T-helper 2 cell treated with Interferon-gamma antibody and Interleukin-4, amounts not matched to agents 5 μg/mL and 100 μg/mL, for 36 hours (primary cell): ENCODE measurements around the gene ELAVL1.

Experiments
- DNase-seq: peaks from one replicate; pipeline ENCODE4 v3.0.0; 2021; ENCODE audit warnings: low spot score
- H3K27ac Mint-ChIP-seq: one replicate; pipeline ENCODE4 v1.8.0; 2021; ENCODE audit warnings: mild to moderate bottlenecking, mixed read lengths
- H3K27me3 Mint-ChIP-seq: one replicate; pipeline ENCODE4 v1.8.0; 2021; ENCODE audit warnings: low read depth, mixed read lengths
- H3K36me3 Mint-ChIP-seq: one replicate; pipeline ENCODE4 v1.8.0; 2021; ENCODE audit warnings: low read depth, mixed read lengths
- H3K4me1 Mint-ChIP-seq: one replicate; pipeline ENCODE4 v1.8.0; 2021; ENCODE audit warnings: low read depth, mixed read lengths
- H3K4me3 Mint-ChIP-seq: one replicate; pipeline ENCODE4 v1.8.0; 2022; ENCODE audit warnings: mild to moderate bottlenecking, moderate library complexity, mixed read lengths
- H3K9me3 Mint-ChIP-seq: one replicate; pipeline ENCODE4 v1.8.0; 2021; ENCODE audit warnings: mixed read lengths

The ELAVL1 gene

DNA sequence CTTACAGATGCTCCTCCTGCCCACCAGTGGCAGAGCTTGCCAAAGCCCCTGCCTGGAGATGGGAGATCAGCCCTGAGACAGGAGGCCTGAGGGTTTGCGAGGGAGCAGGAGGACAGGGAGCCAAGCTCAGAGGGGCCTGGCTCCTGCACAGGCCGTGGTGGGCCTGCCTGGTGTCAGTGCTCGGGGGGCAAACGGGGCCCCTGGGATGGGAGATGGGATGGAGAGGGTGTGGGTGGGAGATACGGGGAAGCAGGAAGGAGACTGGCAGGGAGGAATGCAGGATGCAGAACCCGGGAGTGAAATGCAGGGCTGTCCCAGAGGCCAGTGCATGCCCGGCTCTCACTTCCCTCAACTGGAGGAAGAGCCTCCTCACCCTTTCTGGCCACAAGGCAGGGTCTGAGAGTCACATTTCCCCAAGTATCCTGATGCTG lies 19.9 kb downstream of the ELAVL1 start:
- Mint-ChIP-seq H3K36me3 (peaks cover 35% of the 10 kb centered on the region), H3K4me1 (peaks cover 4% of the 10 kb centered on the region), H3K27ac (no peak overlapping the region), H3K4me3 (no peak overlapping the region), H3K27me3 (no peaks in the 10 kb centered on the region), H3K9me3 (no peaks in the 10 kb centered on the region)
- no peak for DNase-seq

- Mint-ChIP-seq H3K27me3 (no peaks in the 10 kb centered on the region), H3K27ac (no peak overlapping the region), H3K4me3 (no peak overlapping the region), H3K9me3 (no peaks in the 10 kb centered on the region), H3K36me3 (peaks cover 31% of the 10 kb centered on the region), H3K4me1 (peaks cover 4% of the 10 kb centered on the region)
- DNase-seq = no peak
These were observed 21.2 kb downstream of the ELAVL1 start for GRCh38 chr19:7983995-7984837.

- peaks cover 4% of the 10 kb centered on the region for H3K4me1 Mint-ChIP-seq
- no peaks in the 10 kb centered on the region for H3K9me3 Mint-ChIP-seq
- no peak overlapping the region for H3K27ac Mint-ChIP-seq
- no peak for DNase-seq
- no peak overlapping the region for H3K4me3 Mint-ChIP-seq
- no peaks in the 10 kb centered on the region for H3K27me3 Mint-ChIP-seq
- H3K36me3 Mint-ChIP-seq = peaks cover 25% of the 10 kb centered on the region
These were observed 22.0 kb downstream of the ELAVL1 start for GRCh38 chr19:7983286-7983950.

DNA sequence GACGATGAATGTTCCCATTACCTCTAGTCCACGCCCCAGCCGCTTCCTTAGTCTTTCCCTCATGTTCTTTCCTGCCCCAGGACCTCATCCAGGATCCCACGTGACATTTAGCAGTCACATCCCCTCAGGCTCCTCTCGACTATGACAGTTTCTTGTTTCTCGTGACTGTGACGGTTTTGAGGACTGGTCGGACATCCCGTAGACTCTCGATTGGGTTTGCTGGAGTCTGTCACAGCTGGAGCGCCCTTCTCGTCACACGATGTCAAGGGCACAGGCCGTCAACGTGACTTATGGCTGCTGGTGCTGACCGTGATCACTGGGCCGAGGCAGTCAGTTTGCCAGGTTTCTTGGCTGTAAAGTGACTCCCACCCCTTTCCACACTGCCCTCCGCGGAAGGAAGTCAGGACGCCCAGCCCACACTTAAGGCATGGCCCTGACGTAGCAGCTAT lies 22.8 kb downstream of the ELAVL1 start:
- H3K9me3 Mint-ChIP-seq = no peaks in the 10 kb centered on the region
- H3K36me3 Mint-ChIP-seq = peaks cover 18% of the 10 kb centered on the region
- H3K27ac Mint-ChIP-seq = no peak overlapping the region
- no peak overlapping the region for H3K4me3 Mint-ChIP-seq
- peaks cover 2% of the 10 kb centered on the region for H3K4me1 Mint-ChIP-seq
- DNase-seq = no peak
- H3K27me3 Mint-ChIP-seq = no peaks in the 10 kb centered on the region

DNA sequence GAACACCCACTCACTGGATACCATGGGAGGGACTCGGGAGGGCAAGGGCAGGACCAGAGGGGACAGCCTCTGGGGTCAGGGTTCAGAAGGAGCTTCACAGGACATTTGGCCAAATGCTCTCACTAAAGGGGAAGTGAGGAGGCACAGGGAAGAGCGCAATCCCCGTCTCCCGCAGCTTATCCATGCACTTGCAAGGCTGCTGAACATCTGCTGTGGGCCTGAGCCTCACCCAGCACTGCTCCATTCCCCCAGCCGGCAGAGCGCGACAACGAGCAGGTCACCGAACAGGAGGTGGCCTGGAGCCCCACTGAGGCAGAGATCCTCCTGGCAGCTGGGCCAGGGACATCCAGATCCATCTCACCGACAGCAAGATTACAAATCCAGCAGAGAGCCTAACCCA lies 23.3 kb downstream of the ELAVL1 start:
- H3K9me3 Mint-ChIP-seq = no peaks in the 10 kb centered on the region
- no peak for DNase-seq
- peaks cover 15% of the 10 kb centered on the region for H3K36me3 Mint-ChIP-seq
- no peaks in the 10 kb centered on the region for H3K4me1 Mint-ChIP-seq
- no peaks in the 10 kb centered on the region for H3K27me3 Mint-ChIP-seq
- H3K27ac Mint-ChIP-seq = no peak overlapping the region
- no peak overlapping the region for H3K4me3 Mint-ChIP-seq

DNA sequence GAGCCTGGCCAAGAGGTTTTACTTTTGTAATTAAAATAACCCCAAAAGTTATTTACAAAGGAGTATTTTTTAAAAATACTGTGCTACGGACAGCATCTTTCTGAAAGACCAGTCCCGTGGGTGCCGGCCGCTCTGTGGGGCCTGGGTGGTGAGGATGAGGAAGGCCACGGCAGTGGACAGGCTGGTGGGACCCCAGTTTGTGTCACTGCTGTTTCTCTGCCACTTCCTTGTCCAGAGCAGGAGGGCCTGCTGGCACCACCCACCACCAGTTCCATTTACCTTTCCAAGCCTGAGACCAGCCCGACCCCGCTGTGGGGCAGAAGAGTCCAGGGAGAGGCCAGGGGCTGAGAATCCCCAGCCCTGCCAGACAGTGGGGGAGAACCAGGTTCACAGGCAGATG lies 23.8 kb downstream of the ELAVL1 start:
- no peak overlapping the region for H3K27ac Mint-ChIP-seq

GRCh38 chr19:7981199-7981598 lies 24.2 kb downstream of the ELAVL1 start:
- H3K27ac Mint-ChIP-seq = no peak overlapping the region
- H3K4me3 Mint-ChIP-seq = no peak overlapping the region
- H3K9me3 Mint-ChIP-seq = no peaks in the 10 kb centered on the region
- DNase-seq = no peak
- no peaks in the 10 kb centered on the region for H3K4me1 Mint-ChIP-seq
- H3K36me3 Mint-ChIP-seq = peaks cover 12% of the 10 kb centered on the region
- no peaks in the 10 kb centered on the region for H3K27me3 Mint-ChIP-seq

More for the DNA sequence above, 23.8 kb downstream of the ELAVL1 start:
- Mint-ChIP-seq H3K36me3 (peaks cover 14% of the 10 kb centered on the region), H3K9me3 (no peaks in the 10 kb centered on the region), H3K4me3 (no peak overlapping the region), H3K4me1 (no peaks in the 10 kb centered on the region), H3K27me3 (no peaks in the 10 kb centered on the region)
- DNase-seq = no peak

GRCh38 chr19:7980635-7981121 lies 24.8 kb downstream of the ELAVL1 start:
- no peaks in the 10 kb centered on the region for H3K4me1 Mint-ChIP-seq
- no peaks in the 10 kb centered on the region for H3K9me3 Mint-ChIP-seq
- H3K27ac Mint-ChIP-seq = no peak overlapping the region
- H3K27me3 Mint-ChIP-seq = no peaks in the 10 kb centered on the region
- peaks cover 8% of the 10 kb centered on the region for H3K36me3 Mint-ChIP-seq
- no peak for DNase-seq
- no peak overlapping the region for H3K4me3 Mint-ChIP-seq

DNA sequence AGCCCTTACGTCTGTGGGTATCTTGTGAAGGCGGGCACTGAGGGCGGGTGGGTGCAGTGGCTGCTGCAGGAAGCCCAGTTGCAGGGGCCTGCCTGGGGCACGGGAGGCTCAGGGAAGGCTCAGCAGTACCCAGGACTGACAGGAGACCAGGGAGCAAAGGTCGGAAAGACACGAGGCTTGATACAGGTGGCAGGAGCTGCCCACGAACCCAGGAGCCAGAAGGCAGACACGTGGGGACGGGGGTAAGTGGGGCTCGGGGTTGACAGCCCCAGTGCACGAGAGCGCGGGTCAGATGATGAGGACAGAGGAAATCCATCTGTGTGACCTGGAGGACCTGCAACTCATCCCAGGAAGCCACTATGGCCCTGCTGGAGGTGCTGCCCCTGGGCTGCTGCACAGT lies 25.3 kb downstream of the ELAVL1 start:
- Mint-ChIP-seq H3K9me3 (no peaks in the 10 kb centered on the region), H3K27ac (no peak overlapping the region), H3K4me1 (no peaks in the 10 kb centered on the region), H3K4me3 (no peak overlapping the region), H3K36me3 (peaks cover 8% of the 10 kb centered on the region), H3K27me3 (no peaks in the 10 kb centered on the region)
- DNase-seq = no peak

DNA sequence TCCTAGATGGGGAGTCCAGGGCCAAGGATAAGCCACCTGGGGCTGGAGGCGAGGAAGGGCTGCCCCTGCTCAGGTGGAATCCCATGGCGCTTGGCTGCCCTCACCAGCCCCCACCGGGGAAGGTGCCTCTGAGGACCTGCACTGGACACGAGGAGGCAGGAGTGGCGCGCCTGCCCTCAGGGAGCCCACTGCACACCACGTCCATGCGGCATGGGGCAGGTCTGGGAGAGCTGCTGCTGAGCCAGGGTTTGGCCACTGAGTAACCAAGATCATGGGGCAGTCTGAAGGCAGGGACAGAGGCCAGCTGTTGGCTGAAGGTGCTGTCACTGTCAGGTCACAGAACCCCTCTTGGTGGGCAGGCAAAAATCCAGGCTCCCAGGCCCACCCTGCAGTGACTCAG lies 25.9 kb downstream of the ELAVL1 start:
- Mint-ChIP-seq H3K36me3 (peaks cover 8% of the 10 kb centered on the region), H3K4me1 (no peaks in the 10 kb centered on the region), H3K9me3 (no peaks in the 10 kb centered on the region), H3K27me3 (no peaks in the 10 kb centered on the region), H3K4me3 (no peak overlapping the region), H3K27ac (no peak overlapping the region)
- no peak for DNase-seq

- Mint-ChIP-seq H3K27ac (no peak overlapping the region), H3K9me3 (no peaks in the 10 kb centered on the region), H3K36me3 (peaks cover 8% of the 10 kb centered on the region), H3K4me1 (no peaks in the 10 kb centered on the region), H3K27me3 (no peaks in the 10 kb centered on the region), H3K4me3 (no peak overlapping the region)
- no peak for DNase-seq
These were observed 26.4 kb downstream of the ELAVL1 start for GRCh38 chr19:7979011-7979410.

GRCh38 chr19:7978179-7978825 lies 27.1 kb downstream of the ELAVL1 start:
- peaks cover 15% of the 10 kb centered on the region for H3K36me3 Mint-ChIP-seq
- no peaks in the 10 kb centered on the region for H3K4me1 Mint-ChIP-seq
- no peak overlapping the region for H3K4me3 Mint-ChIP-seq
- no peak overlapping the region for H3K27ac Mint-ChIP-seq
- no peak for DNase-seq
- H3K9me3 Mint-ChIP-seq = no peaks in the 10 kb centered on the region
- no peaks in the 10 kb centered on the region for H3K27me3 Mint-ChIP-seq

DNA sequence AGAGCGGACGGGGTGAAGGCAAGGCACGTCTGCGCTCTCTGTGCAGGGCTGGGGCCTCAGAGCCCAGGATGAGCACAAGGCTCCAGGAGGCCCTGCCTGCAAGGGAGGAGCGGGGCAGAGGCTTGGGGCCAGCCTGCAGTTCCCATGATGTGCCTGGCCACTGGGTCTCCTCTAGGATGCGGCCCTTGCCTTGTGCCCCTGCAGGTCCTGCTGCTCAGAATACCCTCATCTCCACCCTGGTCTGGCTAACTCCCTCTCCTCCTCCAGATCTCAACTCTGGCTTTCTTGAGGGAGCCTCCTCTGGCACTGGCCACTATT lies 27.8 kb downstream of the ELAVL1 start:
- Mint-ChIP-seq H3K27me3 (no peaks in the 10 kb centered on the region), H3K36me3 (peaks cover 13% of the 10 kb centered on the region), H3K4me3 (no peak overlapping the region), H3K9me3 (no peaks in the 10 kb centered on the region), H3K27ac (no peak overlapping the region), H3K4me1 (no peaks in the 10 kb centered on the region)
- DNase-seq = no peak

- no peaks in the 10 kb centered on the region for H3K27me3 Mint-ChIP-seq
- peaks cover 12% of the 10 kb centered on the region for H3K36me3 Mint-ChIP-seq
- no peaks in the 10 kb centered on the region for H3K4me1 Mint-ChIP-seq
- no peak overlapping the region for H3K27ac Mint-ChIP-seq
- H3K4me3 Mint-ChIP-seq = no peak overlapping the region
- H3K9me3 Mint-ChIP-seq = no peaks in the 10 kb centered on the region
- no peak for DNase-seq
These were observed 28.3 kb downstream of the ELAVL1 start for GRCh38 chr19:7977021-7977722.
